ENCODE results near the gene CRMP1.
"Not testable (repeated sequence)": the region's sequence is repeated elsewhere in the genome, so short reads cannot be mapped to it uniquely, and the experiment has no call there.

CRMP1 gene

GRCh38 chr4:5866841-5867813 is 25.8 kb downstream of the CRMP1 start:
- Histone ChIP-seq H3K27me3 (no peaks in the 10 kb centered on the region), H3K36me3 (peaks cover 0 to 46% (median 24%) of the 10 kb centered on the region in 11 experiments; a peak in 17 of 22 replicates), H3K9ac (peak overlapping the region in 7 of 11 experiments; percentile 41 to 72 (median 52); a peak in 13 of 22 replicates), H3K4me2 (peak overlapping the region; percentile 78 to 99 (median 91)), H3K27ac (peak overlapping the region in 8 of 11 experiments; percentile 35 to 77 (median 66); a peak in 16 of 22 replicates), H3K4me3 (peak overlapping the region in 1 of 10 experiments; percentile 54; a peak in 1 of 20 replicates), H4K20me1 (peaks cover 0 to 85% (median 33%) of the 10 kb centered on the region in 11 experiments; a peak in 17 of 22 replicates), H3K9me3 (replicated peaks in 1 of 11) (peaks cover 0 to 10% (median 5%) of the 10 kb centered on the region in 11 experiments; a peak in 10 of 22 replicates), H3K4me1 (peaks cover 75 to 100% (median 98%) of the 10 kb centered on the region in 10 experiments)
- TF ChIP-seq Cebpa-rat (IDR thresholded peaks at IDR 0.05): no peak

GRCh38 chr4:5865896-5866599 is 26.8 kb downstream of the CRMP1 start:
- Histone ChIP-seq H3K9ac (peak overlapping the region in 10 of 11 experiments; percentile 13 to 72 (median 49); a peak in 16 of 22 replicates), H3K27me3 (no peaks in the 10 kb centered on the region), H3K9me3 (replicated peaks in 1 of 11) (no peaks in the 10 kb centered on the region; a peak in 1 of 22 replicates), H3K36me3 (peaks cover 0 to 52% (median 29%) of the 10 kb centered on the region in 11 experiments; a peak in 19 of 22 replicates), H3K4me3 (peak overlapping the region in 8 of 10 experiments; percentile 12 to 54 (median 16); a peak in 11 of 20 replicates), H3K4me1 (peaks cover 67 to 97% (median 90%) of the 10 kb centered on the region in 10 experiments), H4K20me1 (peaks cover 0 to 92% (median 32%) of the 10 kb centered on the region in 11 experiments; a peak in 17 of 22 replicates), H3K27ac (peak overlapping the region in 9 of 11 experiments; percentile 13 to 77 (median 66); a peak in 17 of 22 replicates), H3K4me2 (peak overlapping the region; percentile 78 to 99 (median 91))
- TF ChIP-seq Cebpa-rat (IDR thresholded peaks at IDR 0.05): peak in 3 of 11 experiments; percentile 11 to 18 (median 12); a peak in 1 of 22 replicates

GRCh38 chr4:5863461-5864113 is 29.3 kb downstream of the CRMP1 start:
- TF ChIP-seq Cebpa-rat (IDR thresholded peaks at IDR 0.05): no peak
- peak overlapping the region in 2 of 11 experiments; percentile 9 to 16; a peak in 1 of 22 replicates for H3K9ac ChIP-seq
- H3K4me2 ChIP-seq: peak overlapping the region; percentile 54 to 85 (median 76)

GRCh38 chr4:5858020-5858769 is 34.7 kb downstream of the CRMP1 start:
- Histone ChIP-seq H3K4me1 (peaks cover 8 to 20% (median 12%) of the 10 kb centered on the region in 10 experiments), H3K36me3 (peaks cover 26 to 100% (median 97%) of the 10 kb centered on the region in 11 experiments), H3K27me3 (no peaks in the 10 kb centered on the region), H3K4me2 (no peak overlapping the region), H3K9ac (no peak overlapping the region), H3K27ac (no peak overlapping the region), H3K4me3 (no peak overlapping the region), H4K20me1 (peaks cover 0 to 66% (median 27%) of the 10 kb centered on the region in 11 experiments; a peak in 12 of 22 replicates), H3K9me3 (replicated peaks in 1 of 11) (peaks cover 0 to 31% (median 0%) of the 10 kb centered on the region in 11 experiments; a peak in 6 of 22 replicates)
- TF ChIP-seq Cebpa-rat (IDR thresholded peaks at IDR 0.05): peak in 7 of 11 experiments; percentile 15 to 88 (median 47); a peak in 9 of 22 replicates

More at GRCh38 chr4:5863461-5864113, 29.3 kb downstream of the CRMP1 start:
- Histone ChIP-seq H3K27ac (peak overlapping the region in 6 of 11 experiments; percentile 35 to 62 (median 48); a peak in 11 of 22 replicates), H3K36me3 (peaks cover 12 to 72% (median 54%) of the 10 kb centered on the region in 11 experiments), H3K4me3 (no peak overlapping the region), H4K20me1 (peaks cover 0 to 75% (median 19%) of the 10 kb centered on the region in 11 experiments; a peak in 16 of 22 replicates), H3K9me3 (replicated peaks in 1 of 11) (peaks cover 0 to 18% (median 0%) of the 10 kb centered on the region in 11 experiments; a peak in 5 of 22 replicates), H3K27me3 (no peaks in the 10 kb centered on the region), H3K4me1 (peaks cover 44 to 72% (median 65%) of the 10 kb centered on the region in 10 experiments)

- Histone ChIP-seq H3K27ac (no peak overlapping the region), H4K20me1 (peaks cover 0 to 66% (median 32%) of the 10 kb centered on the region in 11 experiments; a peak in 12 of 22 replicates), H3K4me2 (no peak overlapping the region), H3K4me3 (no peak overlapping the region), H3K4me1 (peaks cover 0 to 10% (median 3%) of the 10 kb centered on the region in 10 experiments; a peak in 5 of 20 replicates), H3K27me3 (no peaks in the 10 kb centered on the region), H3K9me3 (replicated peaks in 1 of 11) (peaks cover 0 to 31% (median 0%) of the 10 kb centered on the region in 11 experiments; a peak in 6 of 22 replicates), H3K9ac (no peak overlapping the region), H3K36me3 (peaks cover 26 to 100% (median 98%) of the 10 kb centered on the region in 11 experiments)
- TF ChIP-seq Cebpa-rat (IDR thresholded peaks at IDR 0.05): no peak
Measured at GRCh38 chr4:5857199-5857598, 35.7 kb downstream of the CRMP1 start.

GRCh38 chr4:5856362-5856761 is 36.5 kb downstream of the CRMP1 start:
- Histone ChIP-seq H4K20me1 (peaks cover 0 to 59% (median 28%) of the 10 kb centered on the region in 11 experiments; a peak in 12 of 22 replicates), H3K9me3 (replicated peaks in 1 of 11) (peaks cover 0 to 31% (median 0%) of the 10 kb centered on the region in 11 experiments; a peak in 6 of 22 replicates), H3K36me3 (peaks cover 26 to 100% (median 98%) of the 10 kb centered on the region in 11 experiments)
- H3K4me3 ChIP-seq, H3K4me1 ChIP-seq, H3K27ac ChIP-seq, H3K27me3 ChIP-seq, H3K9ac ChIP-seq, H3K4me2 ChIP-seq: not testable (repeated sequence)

- Histone ChIP-seq H3K9ac (no peak overlapping the region), H3K4me2 (no peak overlapping the region), H3K27me3 (no peaks in the 10 kb centered on the region), H3K36me3 (peaks cover 30 to 100% (median 98%) of the 10 kb centered on the region in 11 experiments), H3K9me3 (replicated peaks in 1 of 11) (peaks cover 0 to 27% (median 0%) of the 10 kb centered on the region in 11 experiments; a peak in 6 of 22 replicates), H3K4me3 (no peak overlapping the region), H3K27ac (no peak overlapping the region), H3K4me1 (peaks cover 0 to 5% (median 0%) of the 10 kb centered on the region in 10 experiments; a peak in 1 of 20 replicates), H4K20me1 (peaks cover 0 to 54% (median 28%) of the 10 kb centered on the region in 11 experiments; a peak in 12 of 22 replicates)
- no peak for TF ChIP-seq Cebpa-rat (IDR thresholded peaks at IDR 0.05)
Measured at GRCh38 chr4:5854929-5855328, 38.0 kb downstream of the CRMP1 start.

Data from BLaER1 treated with 17β-estradiol and CSF1 and Interleukin-3, amounts not matched to agents 10 nM and 100 nM (cell line).